ENCODE results near the gene C3orf20. TPM values are rescaled to one million over a fixed set of nuclear protein-coding genes. Genes with fewer than 3 reads are reported as not detected.

C3orf20 gene
- total RNA-seq, 1 experiment from 2014 or later = not detected

- H3K9me3 Mint-ChIP-seq = no peaks in the 10 kb centered on the region
- no peak overlapping the region for H3K4me3 Mint-ChIP-seq
- ATAC-seq (no peak), DNase-seq (ENCODE audit: low spot score) (no peak)
- no peaks in the 10 kb centered on the region for H3K4me1 Mint-ChIP-seq
- TF ChIP-seq E2F1 (CRISPR knock-in tag; IDR thresholded peaks at IDR 0.05) = no peak
- TF ChIP-seq ZMAT4 (CRISPR knock-in tag; IDR thresholded peaks at IDR 0.05) = no peak
- TF ChIP-seq NR2C2 (CRISPR knock-in tag; IDR thresholded peaks at IDR 0.05) = no peak
- TF ChIP-seq PREB (CRISPR knock-in tag; IDR thresholded peaks at IDR 0.05; ENCODE audit: borderline replicate concordance) = no peak
- no peak overlapping the region for H3K27ac Mint-ChIP-seq
- H3K27me3 Mint-ChIP-seq (ENCODE audit: low read depth) = no peaks in the 10 kb centered on the region
- ChIA-PET POLR2A (no interaction called here), CTCF (no interaction called here)
- peaks cover 73% of the 10 kb centered on the region for H3K36me3 Mint-ChIP-seq
Observed at GRCh38 chr3:14658978-14659377, 16.0 kb upstream of the C3orf20 start.

GRCh38 chr3:14660942-14661341 is 14.0 kb upstream of the C3orf20 start:
- no peaks in the 10 kb centered on the region for H3K27me3 Mint-ChIP-seq (ENCODE audit: low read depth)
- ChIA-PET CTCF (no interaction called here), POLR2A (no interaction called here)
- no peak for TF ChIP-seq JUN (CRISPR knock-in tag; IDR thresholded peaks at IDR 0.05)
- TF ChIP-seq RORB (CRISPR knock-in tag; IDR thresholded peaks at IDR 0.05) = no peak
- TF ChIP-seq SMAD3 (CRISPR knock-in tag; IDR thresholded peaks at IDR 0.05; ENCODE audit: borderline replicate concordance) = no peak
- no peak for TF ChIP-seq CTCF (IDR thresholded peaks at IDR 0.05)
- TF ChIP-seq MAX (CRISPR knock-in tag; IDR thresholded peaks at IDR 0.05) = no peak
- no peak for TF ChIP-seq E2F5 (CRISPR knock-in tag; IDR thresholded peaks at IDR 0.05)
- TF ChIP-seq NFE2L1 (CRISPR knock-in tag; IDR thresholded peaks at IDR 0.05) = no peak
- TF ChIP-seq GABPB1 (CRISPR knock-in tag; IDR thresholded peaks at IDR 0.05) = no peak
- no peak for TF ChIP-seq ARID4B (CRISPR knock-in tag; IDR thresholded peaks at IDR 0.05; ENCODE audit: borderline replicate concordance)
- TF ChIP-seq TEAD1 (CRISPR knock-in tag; IDR thresholded peaks at IDR 0.05) = no peak
- TF ChIP-seq CREM (CRISPR knock-in tag; IDR thresholded peaks at IDR 0.05) = no peak
- no peak for TF ChIP-seq NR3C1 (CRISPR knock-in tag; conservative IDR thresholded peaks at IDR 0.05; ENCODE audit: low read depth)
- no peak for TF ChIP-seq E2F1 (CRISPR knock-in tag; IDR thresholded peaks at IDR 0.05)
- no peak for TF ChIP-seq USF2 (CRISPR knock-in tag; IDR thresholded peaks at IDR 0.05)
- no peak for TF ChIP-seq ATF6 (CRISPR knock-in tag; IDR thresholded peaks at IDR 0.05)

More at GRCh38 chr3:14660942-14661341, 14.0 kb upstream of the C3orf20 start:
- H3K4me1 Mint-ChIP-seq = no peaks in the 10 kb centered on the region
- H3K27ac Mint-ChIP-seq = no peak overlapping the region
- H3K9me3 Mint-ChIP-seq = no peaks in the 10 kb centered on the region
- ATAC-seq = no peak
- DNase-seq (ENCODE audit: low spot score) = no peak
- peaks cover 79% of the 10 kb centered on the region for H3K36me3 Mint-ChIP-seq
- H3K4me3 Mint-ChIP-seq = no peak overlapping the region

All from WTC11 (cell line).